Neural progenitor cell (in vitro differentiated cells): ENCODE results near the gene ENDOU.

ENCODE experiments used
- CTCF ChIP-seq: fragments of 200-600 bp; sonication (generic); IDR thresholded peaks from 2 replicates; pipeline ENCODE4 v1.5.1; 2017; ENCODE audit warnings: antibody characterized with exemption, mild to moderate bottlenecking
- EZH2 ChIP-seq: fragments of 200-600 bp; sonication (generic); IDR thresholded peaks from 2 replicates; pipeline ENCODE4 v1.6.1; 2017; ENCODE audit warnings: antibody characterized with exemption, mild to moderate bottlenecking, moderate library complexity
- EZH2phosphoT487 ChIP-seq: fragments of 200-600 bp; sonication (generic); IDR thresholded peaks from 2 replicates; pipeline ENCODE4 v1.6.1; 2017; ENCODE audit warnings: antibody characterized with exemption

DNA sequence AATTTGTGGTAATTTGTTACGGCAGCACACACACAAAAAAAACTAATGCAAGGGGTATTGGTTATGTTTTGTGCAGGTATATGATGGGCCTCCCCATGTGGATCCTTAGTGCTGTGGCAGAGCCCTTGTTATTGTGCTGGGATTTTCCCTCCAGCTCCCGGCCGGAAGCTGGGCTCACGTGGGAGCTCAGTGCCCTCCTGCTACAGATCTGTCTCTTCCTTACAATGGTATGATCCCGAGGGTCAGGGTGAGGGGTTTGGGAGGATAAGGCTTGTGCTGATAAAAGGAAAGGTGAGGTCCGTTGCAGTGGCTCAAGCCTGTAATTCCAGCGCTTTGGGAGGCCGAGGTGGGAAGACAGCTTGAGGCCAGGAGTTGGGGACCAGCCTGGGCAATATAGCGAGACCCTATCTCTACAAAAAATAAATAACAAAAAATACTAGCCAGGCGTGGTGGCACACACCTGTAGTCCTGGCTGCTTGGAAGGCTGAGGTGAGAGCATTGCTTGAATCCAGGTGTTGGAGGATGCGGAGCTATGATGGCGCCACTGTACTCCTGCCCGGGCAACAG is 46.9 kb upstream of the ENDOU start:
- TF ChIP-seq CTCF (no peak), EZH2 (no peak), EZH2phosphoT487 (no peak)
